ENCODE results near the gene G6PC3.
"Not testable (repeated sequence)": the region's sequence is repeated elsewhere in the genome, so short reads cannot be mapped to it uniquely, and the experiment has no call there.

Gene G6PC3

GRCh38 chr17:44070455-44071197 is at the start of gene G6PC3:
Gene G6PC3 (plus strand): TSS chr17:44070735. CDS start chr17:44070966, 231 bp downstream.
- peak; percentile 98 to 99 for DNase-seq (ENCODE audit: low spot score in 2 of 2)
- peaks cover 16% of the 10 kb centered on the region for H3K4me1 ChIP-seq
- H3K27me3 ChIP-seq (ENCODE audit: low read depth), result no peaks in the 10 kb centered on the region
- H3K36me3 ChIP-seq (replicated peaks), result peaks cover 19% of the 10 kb centered on the region
- peak within 1 kb of the TSS; percentile 50 for H3K4me3 ChIP-seq
- in situ Hi-C loops (cut with MboI; ENCODE audit: low sequenced_read_pairs), result no loop called here
- H3K9me3 ChIP-seq, result no peaks in the 10 kb centered on the region

- in situ Hi-C loops (cut with MboI; ENCODE audit: low sequenced_read_pairs); H3K4me1 ChIP-seq; H3K4me3 ChIP-seq; H3K36me3 ChIP-seq (replicated peaks); DNase-seq (ENCODE audit: low spot score in 2 of 2); H3K9me3 ChIP-seq; H3K27me3 ChIP-seq (ENCODE audit: low read depth): not testable (repeated sequence)
These were observed 49.3 kb upstream of the G6PC3 start for GRCh38 chr17:44021227-44021626.

- no peak for DNase-seq (ENCODE audit: low spot score in 2 of 2)
- Histone ChIP-seq H3K27me3 (ENCODE audit: low read depth) (no peaks in the 10 kb centered on the region), H3K36me3 (replicated peaks) (peaks cover 6% of the 10 kb centered on the region; the same call in 1 of the 2 replicates), H3K4me1 (no peaks in the 10 kb centered on the region), H3K4me3 (no peak overlapping the region), H3K9me3 (no peaks in the 10 kb centered on the region)
- in situ Hi-C loops (cut with MboI; ENCODE audit: low sequenced_read_pairs), result no loop called here
These were observed 48.3 kb upstream of the G6PC3 start for GRCh38 chr17:44022246-44022645.

GRCh38 chr17:44023545-44024270 is 46.8 kb upstream of the G6PC3 start:
- no peaks in the 10 kb centered on the region for H3K4me1 ChIP-seq
- in situ Hi-C loops (cut with MboI; ENCODE audit: low sequenced_read_pairs), result no loop called here

GRCh38 chr17:44024271-44024663 is 46.3 kb upstream of the G6PC3 start:
- DNase-seq (ENCODE audit: low spot score in 2 of 2), result no peak
- in situ Hi-C loops (cut with MboI; ENCODE audit: low sequenced_read_pairs), result no loop called here

More at GRCh38 chr17:44023545-44024270, 46.8 kb upstream of the G6PC3 start:
- Histone ChIP-seq H3K36me3 (replicated peaks) (peaks cover 6% of the 10 kb centered on the region; the same call in 1 of the 2 replicates), H3K27me3 (ENCODE audit: low read depth) (no peaks in the 10 kb centered on the region), H3K4me3 (no peak overlapping the region), H3K9me3 (no peaks in the 10 kb centered on the region)
- DNase-seq (ENCODE audit: low spot score in 2 of 2), result no peak

GRCh38 chr17:44024853-44025252 is 45.7 kb upstream of the G6PC3 start:
- H3K36me3 ChIP-seq (replicated peaks), result peaks cover 14% of the 10 kb centered on the region

More at GRCh38 chr17:44024271-44024663, 46.3 kb upstream of the G6PC3 start:
- H3K4me1 ChIP-seq, result no peaks in the 10 kb centered on the region
- no peaks in the 10 kb centered on the region for H3K27me3 ChIP-seq (ENCODE audit: low read depth)
- H3K36me3 ChIP-seq (replicated peaks), result peaks cover 8% of the 10 kb centered on the region
- no peaks in the 10 kb centered on the region for H3K9me3 ChIP-seq
- no peak overlapping the region for H3K4me3 ChIP-seq

GRCh38 chr17:44029736-44030135 is 40.8 kb upstream of the G6PC3 start:
- in situ Hi-C loops (cut with MboI; ENCODE audit: low sequenced_read_pairs), result no loop called here
- Histone ChIP-seq H3K9me3 (no peaks in the 10 kb centered on the region), H3K36me3 (replicated peaks) (peaks cover 46% of the 10 kb centered on the region), H3K4me3 (no peak overlapping the region), H3K27me3 (ENCODE audit: low read depth) (no peaks in the 10 kb centered on the region), H3K4me1 (no peaks in the 10 kb centered on the region)
- no peak for DNase-seq (ENCODE audit: low spot score in 2 of 2)

More at GRCh38 chr17:44024853-44025252, 45.7 kb upstream of the G6PC3 start:
- no peaks in the 10 kb centered on the region for H3K27me3 ChIP-seq (ENCODE audit: low read depth)
- no peaks in the 10 kb centered on the region for H3K9me3 ChIP-seq
- no peak for DNase-seq (ENCODE audit: low spot score in 2 of 2)
- H3K4me3 ChIP-seq, result no peak overlapping the region
- in situ Hi-C loops (cut with MboI; ENCODE audit: low sequenced_read_pairs), result no loop called here
- H3K4me1 ChIP-seq, result no peaks in the 10 kb centered on the region

- DNase-seq (ENCODE audit: low spot score in 2 of 2), result no peak
- Histone ChIP-seq H3K9me3 (no peaks in the 10 kb centered on the region), H3K4me1 (no peaks in the 10 kb centered on the region), H3K36me3 (replicated peaks) (peaks cover 46% of the 10 kb centered on the region), H3K4me3 (no peak overlapping the region), H3K27me3 (ENCODE audit: low read depth) (no peaks in the 10 kb centered on the region)
- in situ Hi-C loops (cut with MboI; ENCODE audit: low sequenced_read_pairs), result no loop called here
These were observed 40.1 kb upstream of the G6PC3 start for GRCh38 chr17:44030482-44030881.

GRCh38 chr17:44033861-44034408 is 36.6 kb upstream of the G6PC3 start:
- H3K36me3 ChIP-seq (replicated peaks), result peaks cover 70% of the 10 kb centered on the region
- H3K27me3 ChIP-seq (ENCODE audit: low read depth), result no peaks in the 10 kb centered on the region
- in situ Hi-C loops (cut with MboI; ENCODE audit: low sequenced_read_pairs), result no loop called here
- H3K4me1 ChIP-seq, result no peaks in the 10 kb centered on the region
- DNase-seq (ENCODE audit: low spot score in 2 of 2), result no peak
- H3K4me3 ChIP-seq, result no peak overlapping the region
- H3K9me3 ChIP-seq, result no peaks in the 10 kb centered on the region

- peaks cover 69% of the 10 kb centered on the region for H3K36me3 ChIP-seq (replicated peaks)
- H3K4me3 ChIP-seq; H3K9me3 ChIP-seq; H3K27me3 ChIP-seq (ENCODE audit: low read depth); DNase-seq (ENCODE audit: low spot score in 2 of 2); in situ Hi-C loops (cut with MboI; ENCODE audit: low sequenced_read_pairs); H3K4me1 ChIP-seq: not testable (repeated sequence)
These were observed 35.8 kb upstream of the G6PC3 start for GRCh38 chr17:44034688-44035087.

GRCh38 chr17:44037471-44037870 is 33.1 kb upstream of the G6PC3 start:
- Histone ChIP-seq H3K9me3 (no peaks in the 10 kb centered on the region), H3K27me3 (ENCODE audit: low read depth) (no peaks in the 10 kb centered on the region), H3K36me3 (replicated peaks) (peaks cover 60% of the 10 kb centered on the region), H3K4me3 (no peak overlapping the region), H3K4me1 (no peaks in the 10 kb centered on the region)
- DNase-seq (ENCODE audit: low spot score in 2 of 2), result no peak
- in situ Hi-C loops (cut with MboI; ENCODE audit: low sequenced_read_pairs), result no loop called here

- peaks cover under 1% of the 10 kb centered on the region for H3K4me1 ChIP-seq
- no peaks in the 10 kb centered on the region for H3K27me3 ChIP-seq (ENCODE audit: low read depth)
- no peak for DNase-seq (ENCODE audit: low spot score in 2 of 2)
- no peak overlapping the region for H3K4me3 ChIP-seq
- peaks cover 52% of the 10 kb centered on the region for H3K36me3 ChIP-seq (replicated peaks)
- no peaks in the 10 kb centered on the region for H3K9me3 ChIP-seq
- in situ Hi-C loops (cut with MboI; ENCODE audit: low sequenced_read_pairs), result no loop called here
These were observed 31.9 kb upstream of the G6PC3 start for GRCh38 chr17:44038604-44039011.

GRCh38 chr17:44039829-44040635 is 30.5 kb upstream of the G6PC3 start:
- Histone ChIP-seq H3K36me3 (replicated peaks) (peaks cover 47% of the 10 kb centered on the region), H3K27me3 (ENCODE audit: low read depth) (no peaks in the 10 kb centered on the region), H3K4me1 (peaks cover 14% of the 10 kb centered on the region), H3K4me3 (no peak overlapping the region), H3K9me3 (no peaks in the 10 kb centered on the region)
- in situ Hi-C loops (cut with MboI; ENCODE audit: low sequenced_read_pairs), result no loop called here
- DNase-seq (ENCODE audit: low spot score in 2 of 2), result no peak

Data from HAP-1 (cell line).